ENCODE measurements around the gene PRDM7.

PRDM7 gene

DNA sequence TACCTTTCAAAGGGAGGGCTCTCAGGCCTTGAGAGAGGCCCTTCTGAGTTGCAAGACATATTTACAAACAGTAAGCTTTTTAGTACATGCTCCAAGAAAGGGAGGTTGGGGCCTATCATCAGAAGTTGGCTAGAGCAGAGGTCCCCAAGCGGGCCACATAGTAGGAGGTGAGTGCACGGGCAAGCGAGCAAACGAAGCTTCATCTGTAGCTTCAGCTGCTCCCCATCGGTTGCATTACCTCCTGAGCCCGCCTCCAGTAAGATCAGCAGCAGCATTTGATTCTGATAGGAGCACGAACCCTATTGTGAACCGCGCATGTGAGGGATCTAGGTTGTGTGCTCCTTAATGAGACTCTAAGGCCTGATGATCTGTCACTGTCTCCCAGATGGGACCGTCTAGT lies 26.2 kb downstream of the PRDM7 start:
- no peak for DNase-seq (ENCODE audit: low read depth)
- TF ChIP-seq, protein P1, sequence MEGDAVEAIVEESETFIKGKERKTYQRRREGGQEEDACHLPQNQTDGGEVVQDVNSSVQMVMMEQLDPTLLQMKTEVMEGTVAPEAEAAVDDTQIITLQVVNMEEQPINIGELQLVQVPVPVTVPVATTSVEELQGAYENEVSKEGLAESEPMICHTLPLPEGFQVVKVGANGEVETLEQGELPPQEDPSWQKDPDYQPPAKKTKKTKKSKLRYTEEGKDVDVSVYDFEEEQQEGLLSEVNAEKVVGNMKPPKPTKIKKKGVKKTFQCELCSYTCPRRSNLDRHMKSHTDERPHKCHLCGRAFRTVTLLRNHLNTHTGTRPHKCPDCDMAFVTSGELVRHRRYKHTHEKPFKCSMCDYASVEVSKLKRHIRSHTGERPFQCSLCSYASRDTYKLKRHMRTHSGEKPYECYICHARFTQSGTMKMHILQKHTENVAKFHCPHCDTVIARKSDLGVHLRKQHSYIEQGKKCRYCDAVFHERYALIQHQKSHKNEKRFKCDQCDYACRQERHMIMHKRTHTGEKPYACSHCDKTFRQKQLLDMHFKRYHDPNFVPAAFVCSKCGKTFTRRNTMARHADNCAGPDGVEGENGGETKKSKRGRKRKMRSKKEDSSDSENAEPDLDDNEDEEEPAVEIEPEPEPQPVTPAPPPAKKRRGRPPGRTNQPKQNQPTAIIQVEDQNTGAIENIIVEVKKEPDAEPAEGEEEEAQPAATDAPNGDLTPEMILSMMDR (IDR thresholded peaks at IDR 0.05; ENCODE audit: insufficient read depth, low read depth, low read length, missing control alignments) = no peak
- H3K4me3 ChIP-seq (ENCODE audit: low read depth, low read length) = no peak overlapping the region

DNA sequence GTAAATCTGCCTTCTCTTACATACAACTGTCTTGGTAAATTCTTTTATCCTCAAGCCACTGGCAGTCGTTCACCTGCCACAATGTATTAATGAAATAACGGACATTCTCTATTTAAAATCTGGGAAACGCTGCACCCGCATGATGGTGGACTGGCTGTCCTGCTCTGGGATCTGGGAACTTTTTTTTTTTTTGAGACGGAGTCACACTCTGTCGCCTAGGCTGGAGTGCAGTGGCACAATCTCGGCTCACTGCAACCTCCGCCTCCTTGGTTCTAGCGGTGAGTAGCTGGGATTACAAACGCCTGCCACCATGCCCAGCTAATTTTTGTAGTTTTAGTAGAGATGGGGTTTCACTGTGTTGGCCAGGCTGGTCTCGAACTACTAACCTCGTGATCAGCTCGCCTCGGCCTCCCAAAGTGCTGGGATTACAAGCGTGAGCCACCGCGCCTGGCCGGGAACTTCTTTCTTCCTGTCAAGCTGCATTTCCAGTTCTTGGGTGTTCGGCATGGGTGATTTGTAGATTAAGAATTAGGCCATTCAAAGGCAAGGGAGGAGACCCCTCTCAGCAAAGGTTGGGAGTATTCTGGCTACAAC lies 28.3 kb downstream of the PRDM7 start:
- no peak for DNase-seq (ENCODE audit: low read depth)
- TF ChIP-seq, protein P1 (IDR thresholded peaks at IDR 0.05; ENCODE audit: insufficient read depth, low read depth, low read length, missing control alignments) = no peak

DNA sequence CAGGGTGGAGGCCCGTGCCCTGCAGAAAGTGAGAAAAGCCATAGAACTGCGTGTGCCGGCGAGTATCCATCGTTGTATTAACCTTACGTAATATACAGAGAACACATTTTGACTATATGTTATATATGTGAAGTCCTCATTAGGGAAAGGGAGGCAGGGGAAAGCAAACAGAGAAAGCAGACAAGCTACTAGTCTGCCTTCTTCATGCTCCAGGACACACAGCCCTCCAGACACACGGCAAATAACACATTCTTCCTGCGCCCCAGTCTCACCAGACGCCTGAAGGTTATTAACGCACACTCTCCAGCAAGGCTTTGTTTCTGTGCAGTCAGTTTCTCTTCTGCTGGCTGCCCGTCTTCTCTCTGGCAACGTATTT lies 28.8 kb downstream of the PRDM7 start:
- H3K4me3 ChIP-seq (ENCODE audit: low read depth, low read length) = no peak overlapping the region
- TF ChIP-seq, protein P1 (IDR thresholded peaks at IDR 0.05; ENCODE audit: insufficient read depth, low read depth, low read length, missing control alignments) = no peak
- no peak for DNase-seq (ENCODE audit: low read depth)

More for the DNA sequence above, 28.3 kb downstream of the PRDM7 start:
- H3K4me3 ChIP-seq (ENCODE audit: low read depth, low read length) = no peak overlapping the region

DNA sequence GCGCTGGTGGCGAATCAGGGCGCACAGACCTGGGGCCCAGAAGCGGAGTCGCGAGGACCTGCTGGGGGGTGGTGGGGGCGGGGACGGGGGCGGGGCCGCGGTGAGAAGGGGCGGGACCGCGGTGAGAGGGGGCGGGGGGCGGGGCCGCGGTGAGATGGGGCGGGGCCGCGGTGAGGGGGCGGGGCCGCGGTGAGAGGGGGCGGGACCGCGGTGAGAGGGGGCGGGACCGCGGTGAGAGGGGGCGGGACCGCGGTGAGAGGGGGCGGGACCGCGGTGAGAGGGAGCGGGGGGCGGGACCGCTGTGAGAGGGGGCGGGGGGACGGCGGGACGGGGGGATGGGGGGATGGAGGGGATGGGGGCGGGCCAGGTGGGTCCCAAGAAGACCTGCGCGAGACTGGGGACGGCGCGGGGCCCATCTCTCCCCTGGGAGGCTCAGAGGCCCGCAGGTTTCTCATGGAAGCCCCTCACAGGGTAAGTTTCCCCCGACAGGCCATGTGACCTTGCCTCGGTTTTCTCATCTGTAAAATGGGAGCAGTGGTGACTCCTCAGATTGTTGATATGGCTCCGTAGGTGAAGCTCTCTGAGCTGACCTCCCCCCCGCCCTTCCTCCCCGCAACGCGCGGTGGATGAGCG lies 29.3 kb downstream of the PRDM7 start:
- TF ChIP-seq, protein P1 (IDR thresholded peaks at IDR 0.05; ENCODE audit: insufficient read depth, low read depth, low read length, missing control alignments) = no peak
- H3K4me3 ChIP-seq (ENCODE audit: low read depth, low read length) = no peak overlapping the region
- DNase-seq (ENCODE audit: low read depth) = no peak

DNA sequence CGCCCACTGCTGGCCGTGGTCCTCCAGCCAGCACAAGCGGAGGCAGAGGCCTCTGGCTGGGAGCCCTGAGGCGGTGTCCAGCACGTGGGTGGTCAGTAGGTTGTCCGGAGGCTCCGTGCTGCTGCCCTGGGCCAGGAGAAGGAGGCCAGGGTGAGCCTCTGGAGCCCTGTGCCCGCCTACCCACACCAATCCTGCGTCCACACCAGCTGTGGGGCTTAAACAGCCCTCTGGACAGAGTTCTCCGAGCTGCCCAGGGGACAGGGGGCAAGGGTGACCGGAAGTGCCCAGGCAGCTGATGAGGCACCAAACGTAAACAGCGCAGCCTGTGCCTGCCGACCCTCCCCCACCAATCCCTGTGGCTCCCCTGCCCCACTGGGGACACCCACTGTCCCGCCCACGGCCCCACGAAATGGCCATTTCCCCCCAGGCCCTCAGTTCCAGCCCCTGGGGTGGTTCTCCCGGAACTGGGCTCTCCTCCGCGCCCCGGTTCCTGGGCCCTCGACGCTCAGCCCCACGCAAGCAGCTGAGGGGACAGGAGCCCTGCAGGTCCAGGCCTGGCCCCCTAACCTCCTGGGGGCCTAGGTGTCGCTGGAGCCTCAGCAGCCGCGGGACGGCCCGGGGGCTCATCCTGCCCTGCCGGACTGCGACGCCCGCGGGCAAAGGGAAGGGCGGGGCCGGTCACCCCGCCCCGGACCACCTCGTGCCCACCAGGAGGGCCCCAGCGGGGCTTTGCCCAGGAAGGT lies 30.0 kb downstream of the PRDM7 start:
- no peak for DNase-seq (ENCODE audit: low read depth)
- H3K4me3 ChIP-seq (ENCODE audit: low read depth, low read length) = no peak overlapping the region
- TF ChIP-seq, protein P1 (IDR thresholded peaks at IDR 0.05; ENCODE audit: insufficient read depth, low read depth, low read length, missing control alignments) = no peak

DNA sequence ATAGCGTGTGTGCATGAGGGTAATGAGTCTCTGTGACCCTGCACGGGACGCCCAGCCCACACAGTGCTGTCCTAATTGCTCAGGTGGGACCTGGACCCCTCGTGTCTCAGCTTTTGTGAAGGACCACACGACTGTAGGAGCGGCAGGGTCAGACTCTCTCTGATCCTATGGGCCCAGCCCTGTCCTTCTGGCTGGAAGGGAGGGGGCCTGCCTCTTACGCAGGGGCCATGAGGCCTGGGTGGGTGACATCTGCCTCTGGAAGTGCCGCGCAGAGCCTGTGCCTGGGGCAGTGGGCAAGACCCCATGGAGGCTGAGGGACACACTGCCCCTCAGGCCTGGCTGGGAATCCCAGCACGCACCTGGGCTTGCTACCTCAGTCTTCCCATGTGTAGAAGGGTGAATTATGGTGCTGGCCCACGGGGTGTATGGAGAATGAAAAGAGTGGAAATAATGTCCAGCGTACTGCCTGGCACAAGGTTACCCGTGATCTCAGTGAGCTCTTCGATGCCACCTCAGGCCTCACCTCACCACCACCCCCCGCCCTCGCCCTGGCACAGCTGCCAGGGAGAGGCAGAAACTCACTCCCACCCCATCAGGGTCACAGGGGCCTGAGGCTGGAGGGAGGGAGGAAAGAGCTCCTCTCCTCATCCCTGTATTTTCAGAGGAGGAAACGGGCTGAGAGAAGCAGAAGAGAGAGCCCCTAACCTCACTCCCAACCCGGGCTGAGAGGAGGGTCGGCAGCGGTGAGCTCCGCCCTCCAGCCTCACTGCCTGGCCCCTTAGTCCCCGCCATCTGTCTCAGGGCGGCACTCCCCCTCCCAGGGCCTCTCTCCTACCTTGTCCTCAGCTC lies 30.8 kb downstream of the PRDM7 start:
- no peak for DNase-seq (ENCODE audit: low read depth)
- H3K4me3 ChIP-seq (ENCODE audit: low read depth, low read length) = no peak overlapping the region
- TF ChIP-seq, protein P1 (IDR thresholded peaks at IDR 0.05; ENCODE audit: insufficient read depth, low read depth, low read length, missing control alignments) = no peak

Measured in GM12865 (cell line).